ENCODE results near the gene AKAP11. TPM values are rescaled to one million over a fixed set of nuclear protein-coding genes. Genes with fewer than 3 reads are reported as not detected.

The AKAP11 gene
- total and polyA plus RNA-seq, 2 of the 13 experiments (the other 11 are each of a cell fraction or from before 2014, with no cell fraction given) = 7.2 to 9.8 TPM

- TF ChIP-seq ZNF776 (CRISPR knock-in tag; IDR thresholded peaks at IDR 0.05) = no peak
- no peak for TF ChIP-seq THAP7 (CRISPR knock-in tag; IDR thresholded peaks at IDR 0.05)
- TF ChIP-seq ZNF276 (CRISPR knock-in tag; IDR thresholded peaks at IDR 0.05; ENCODE audit: low read depth) = no peak
- no peak for TF ChIP-seq NKX3-1 (CRISPR knock-in tag; IDR thresholded peaks at IDR 0.05)
- no peak for TF ChIP-seq ZNF713 (CRISPR knock-in tag; IDR thresholded peaks at IDR 0.05)
These were observed 56.7 kb downstream of the AKAP11 start (continued) for GRCh38 chr13:42328672-42329071.

- Histone ChIP-seq H3K9ac (ENCODE audit: insufficient read depth, low read depth, low read length) (no peak overlapping the region), H4K20me1 (ENCODE audit: insufficient read depth, low read length) (no peaks in the 10 kb centered on the region), H3K36me3 (replicated peaks in 1 of 2; ENCODE audit: control insufficient read depth in 1 of 2, insufficient read depth in 2 of 2, low read length in 2 of 2) (no peaks in the 10 kb centered on the region), H3K9me3 (ENCODE audit: low read length) (no peaks in the 10 kb centered on the region), H3K79me2 (ENCODE audit: insufficient read depth, low read length) (no peaks in the 10 kb centered on the region), H3K4me1 (ENCODE audit: insufficient read depth, low read length) (no peaks in the 10 kb centered on the region), H3K4me3 (replicated peaks in 1 of 3; ENCODE audit: insufficient read depth in 1 of 3, low read depth in 2 of 3, low read length in 3 of 3) (no peak overlapping the region), H2AFZ (ENCODE audit: low read length) (no peak overlapping the region), H3K27me3 (ENCODE audit: control insufficient read depth in 1 of 2, insufficient read depth in 2 of 2, low read length in 2 of 2) (no peaks in the 10 kb centered on the region), H3K27ac (ENCODE audit: extremely low read length, insufficient read depth, low read length) (no peak overlapping the region), H3K4me2 (ENCODE audit: low read depth, low read length) (no peak overlapping the region)
- no peak for ATAC-seq
- ChIA-PET POLR2A (no interaction called here), CTCF (ENCODE audit: low intra/inter-chr PET ratio, low total read pairs) (no interaction called here)
- in situ Hi-C loops (cut with HindIII; ENCODE audit: extremely low pct_ligation_motif_present, low pct_unique_long_range_greater_than_20kb) (no loop called here), intact Hi-C loops (cut with micrococcal nuclease; ENCODE audit: unreplicated experiment) (no loop called here)
- no peak for FAIRE-seq
- no peak for DNase-seq (ENCODE audit: low spot score)
- no TSS peak for BruUV-seq (replicated peaks)
- TF ChIP-seq ZNF543 (CRISPR knock-in tag; IDR thresholded peaks at IDR 0.05) (no peak), TEF (CRISPR knock-in tag; IDR thresholded peaks at IDR 0.05) (no peak), TCF12 (IDR thresholded peaks at IDR 0.05) (no peak), TCF12 (CRISPR knock-in tag; IDR thresholded peaks at IDR 0.05) (no peak), MAFK (conservative IDR thresholded peaks at IDR 0.05 in 1 of 2, IDR thresholded peaks at IDR 0.05 in 1 of 2; ENCODE audit: low read length in 2 of 2) (no peak), HDAC2 (CRISPR knock-in tag; IDR thresholded peaks at IDR 0.05) (no peak), ATF7-NPFF (CRISPR knock-in tag; IDR thresholded peaks at IDR 0.05; ENCODE audit: low read depth) (no peak), LRRFIP1 (CRISPR knock-in tag; conservative IDR thresholded peaks at IDR 0.05) (no peak), PLSCR1 (CRISPR knock-in tag; IDR thresholded peaks at IDR 0.05; ENCODE audit: borderline replicate concordance) (no peak), MLLT10 (CRISPR knock-in tag; IDR thresholded peaks at IDR 0.05) (no peak), ELF4 (CRISPR knock-in tag; IDR thresholded peaks at IDR 0.05; ENCODE audit: borderline replicate concordance) (no peak), ZSCAN25 (CRISPR knock-in tag; IDR thresholded peaks at IDR 0.05) (no peak), ARID2 (CRISPR knock-in tag; IDR thresholded peaks at IDR 0.05; ENCODE audit: borderline replicate concordance) (no peak), ZNF720 (CRISPR knock-in tag; IDR thresholded peaks at IDR 0.05) (no peak)
These were observed 57.3 kb downstream of the AKAP11 start for GRCh38 chr13:42329239-42329638.
